GM18870 (cell line): Measurements from ENCODE around the gene FBXO11.
"Not testable (repeated sequence)": the region's sequence is repeated elsewhere in the genome, so short reads cannot be mapped to it uniquely, and the experiment has no call there.

Experiments
- ATAC-seq: cut with Tn5 transposase; IDR thresholded peaks from one replicate; pipeline ENCODE4 v1.9.1; 2021; ENCODE audit warnings: moderate library complexity; ENCODE audit not compliant: unreplicated experiment

Gene FBXO11

DNA sequence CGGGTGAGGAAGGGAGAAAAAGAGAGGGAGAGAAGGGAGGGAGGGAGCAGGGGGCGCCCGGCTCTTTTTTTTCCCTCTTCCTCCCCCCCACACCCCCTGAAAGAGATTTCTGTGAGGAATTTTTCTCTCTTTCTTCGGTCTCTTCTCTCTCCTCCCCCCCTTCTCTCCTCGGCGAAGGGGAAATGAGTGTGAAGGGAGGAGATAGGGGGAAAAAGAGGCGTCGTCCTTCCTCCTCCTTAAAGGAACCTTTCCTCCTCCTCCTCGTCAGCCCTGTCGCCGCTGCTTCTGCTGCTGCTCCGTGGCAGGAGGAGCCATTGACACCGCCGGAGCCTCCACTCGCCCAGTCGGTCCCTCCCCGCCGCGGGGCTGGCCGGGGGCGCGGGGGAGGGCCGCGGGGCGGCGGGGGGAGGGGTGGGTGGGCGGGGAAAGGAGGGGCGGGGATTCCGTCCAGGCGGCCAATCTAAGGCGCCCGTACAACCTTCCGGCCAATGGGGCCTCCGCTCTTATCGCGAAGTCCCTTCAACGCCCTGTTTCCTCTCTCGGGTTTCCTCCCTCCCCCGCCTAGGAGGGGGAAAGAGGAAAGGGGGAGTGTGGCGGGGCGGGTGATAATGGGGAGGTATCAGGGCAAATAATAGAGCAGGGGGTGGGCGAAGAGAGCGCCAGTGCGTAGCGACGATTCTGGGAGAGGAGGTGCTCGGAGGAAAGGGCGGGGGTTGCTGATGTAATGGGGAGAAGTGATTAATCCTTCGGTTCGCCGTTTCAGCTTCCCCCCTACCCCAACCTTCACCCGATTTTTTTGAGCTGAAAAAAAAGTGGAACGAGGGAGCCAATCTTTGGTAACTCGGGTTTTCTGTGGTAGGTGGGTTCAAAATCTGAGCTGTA, at the start of gene FBXO11:
Gene FBXO11 (minus strand): TSS at position 342 of the 882 bp plus-strand sequence. CDS start 778 bp downstream, outside the sequence.
- peak; percentile 90 for ATAC-seq

GRCh38 chr2:47950340-47951301, 44.3 kb upstream of the FBXO11 start:
- ATAC-seq: no peak

DNA sequence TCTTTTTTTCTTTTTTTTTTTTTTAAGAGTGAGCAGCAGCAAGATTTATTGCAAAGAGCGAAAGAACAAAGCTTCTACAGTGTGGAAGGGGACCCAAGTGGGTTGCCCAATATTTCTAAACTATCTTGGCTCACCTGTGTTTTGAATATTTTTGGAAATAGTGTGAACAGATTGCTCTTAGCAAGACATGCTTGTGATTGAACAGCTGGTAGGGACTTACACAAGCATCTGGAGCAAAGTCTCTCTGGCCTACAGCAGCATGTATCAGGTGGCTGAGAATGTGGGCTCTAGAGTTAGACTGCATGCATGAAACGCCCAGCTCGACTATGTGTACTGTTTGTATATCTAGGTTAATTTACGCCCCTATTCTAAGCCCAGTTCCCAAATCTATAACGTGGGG, 40.3 kb upstream of the FBXO11 start:
- no peak for ATAC-seq

DNA sequence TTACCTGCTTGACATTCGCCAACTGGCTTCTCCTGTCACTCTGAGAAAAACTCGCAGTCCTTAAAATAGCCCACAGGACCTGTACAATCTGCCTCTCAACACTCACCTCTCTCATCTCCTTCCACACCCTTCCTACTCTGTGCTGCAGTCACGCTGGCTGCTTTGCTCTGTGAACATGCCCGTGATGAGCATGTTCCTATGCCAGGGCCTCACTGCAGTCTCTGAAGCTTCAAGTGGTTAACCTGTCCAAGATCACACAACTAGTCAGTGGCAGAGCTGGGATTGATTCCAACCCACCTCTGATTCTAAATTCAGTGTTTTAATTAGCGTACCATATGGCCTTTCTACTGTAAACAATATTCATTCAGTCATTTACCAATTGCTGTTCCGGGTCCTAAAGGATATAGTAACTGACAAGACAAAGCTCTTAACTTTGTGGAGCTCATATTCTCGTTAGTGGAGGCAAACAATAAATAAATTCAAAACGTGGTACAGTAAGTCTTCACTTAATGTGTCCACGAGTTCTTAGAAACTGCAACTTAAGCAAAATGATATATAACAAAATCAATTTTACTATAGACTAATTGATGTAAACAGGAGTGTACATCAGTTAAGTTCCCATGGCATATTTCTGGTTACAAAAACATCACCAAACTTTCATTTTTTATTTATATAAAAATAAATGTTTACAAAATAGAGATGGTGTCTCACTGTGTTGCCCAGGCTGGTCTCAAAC, 38.9 kb upstream of the FBXO11 start:
- ATAC-seq: no peak

DNA sequence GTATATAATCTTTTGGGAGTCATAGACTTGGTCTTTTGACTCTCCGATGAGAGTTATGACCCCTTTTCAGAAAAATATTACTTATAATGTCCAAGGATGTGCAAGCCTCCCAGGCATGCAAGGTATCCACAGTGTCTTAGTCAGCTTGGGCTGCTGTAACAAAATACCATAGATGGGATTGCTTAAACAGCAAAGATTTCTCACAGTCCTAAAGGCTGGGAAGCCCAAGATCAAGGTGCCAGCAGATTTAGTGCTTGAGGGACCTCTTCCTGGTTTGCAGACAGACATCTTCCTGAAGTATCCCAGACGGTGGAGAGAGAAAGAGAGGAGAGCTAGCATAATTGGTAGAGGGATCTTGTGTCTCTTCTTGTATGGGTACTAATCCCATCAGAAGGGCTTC, 35.6 kb upstream of the FBXO11 start:
- ATAC-seq: no peak

DNA sequence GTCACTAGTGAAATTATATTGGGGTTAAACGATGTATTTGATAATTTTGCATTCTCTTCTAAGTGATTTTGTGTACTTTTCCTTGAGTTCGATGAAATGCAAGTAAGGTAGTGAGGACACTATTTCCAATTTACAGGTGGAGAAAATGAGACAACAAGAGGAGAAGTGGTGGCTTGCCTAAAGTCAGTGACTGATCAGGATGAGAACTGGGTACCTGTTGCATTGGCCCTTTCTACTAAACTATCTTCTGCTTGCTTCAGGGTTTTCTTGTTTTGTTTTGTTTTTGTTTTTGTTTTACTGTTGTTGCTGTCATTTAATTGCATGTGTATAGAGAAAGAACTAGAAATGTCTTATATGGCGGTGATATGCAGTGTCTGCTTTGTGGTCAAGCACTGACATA, 31.4 kb upstream of the FBXO11 start:
- no peak for ATAC-seq

GRCh38 chr2:47935071-47935470, 28.8 kb upstream of the FBXO11 start:
- ATAC-seq: no peak

GRCh38 chr2:47918043-47918442, 11.7 kb upstream of the FBXO11 start:
- no peak for ATAC-seq

GRCh38 chr2:47917276-47917961, 11.1 kb upstream of the FBXO11 start:
- no peak for ATAC-seq

GRCh38 chr2:47916412-47916811, 10.1 kb upstream of the FBXO11 start:
- ATAC-seq: no peak

DNA sequence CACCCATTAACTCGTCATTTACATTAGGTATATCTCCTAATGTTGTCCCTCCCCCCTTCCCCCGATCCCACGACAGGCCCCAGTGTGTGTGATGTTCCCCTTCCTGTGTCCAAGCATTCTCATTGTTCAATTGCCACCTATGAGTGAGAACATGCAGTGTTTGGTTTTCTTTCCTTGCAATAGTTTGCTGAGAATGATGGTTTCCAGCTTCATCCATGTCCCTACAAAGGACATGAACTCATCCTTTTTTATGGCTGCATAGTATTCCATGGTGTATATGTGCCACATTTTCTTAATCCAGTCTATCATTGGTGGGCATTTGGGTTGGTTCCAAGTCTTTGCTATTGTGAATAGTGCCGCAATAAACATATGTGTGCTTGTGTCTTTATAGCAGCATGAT, 4.4 kb upstream of the FBXO11 start:
- ATAC-seq: not testable (repeated sequence)

- ATAC-seq: no peak
These were observed 2.4 kb upstream of the FBXO11 start for GRCh38 chr2:47908682-47909081.

- no peak for ATAC-seq
These were observed 912 bp upstream of the FBXO11 start for GRCh38 chr2:47907039-47907781.

DNA sequence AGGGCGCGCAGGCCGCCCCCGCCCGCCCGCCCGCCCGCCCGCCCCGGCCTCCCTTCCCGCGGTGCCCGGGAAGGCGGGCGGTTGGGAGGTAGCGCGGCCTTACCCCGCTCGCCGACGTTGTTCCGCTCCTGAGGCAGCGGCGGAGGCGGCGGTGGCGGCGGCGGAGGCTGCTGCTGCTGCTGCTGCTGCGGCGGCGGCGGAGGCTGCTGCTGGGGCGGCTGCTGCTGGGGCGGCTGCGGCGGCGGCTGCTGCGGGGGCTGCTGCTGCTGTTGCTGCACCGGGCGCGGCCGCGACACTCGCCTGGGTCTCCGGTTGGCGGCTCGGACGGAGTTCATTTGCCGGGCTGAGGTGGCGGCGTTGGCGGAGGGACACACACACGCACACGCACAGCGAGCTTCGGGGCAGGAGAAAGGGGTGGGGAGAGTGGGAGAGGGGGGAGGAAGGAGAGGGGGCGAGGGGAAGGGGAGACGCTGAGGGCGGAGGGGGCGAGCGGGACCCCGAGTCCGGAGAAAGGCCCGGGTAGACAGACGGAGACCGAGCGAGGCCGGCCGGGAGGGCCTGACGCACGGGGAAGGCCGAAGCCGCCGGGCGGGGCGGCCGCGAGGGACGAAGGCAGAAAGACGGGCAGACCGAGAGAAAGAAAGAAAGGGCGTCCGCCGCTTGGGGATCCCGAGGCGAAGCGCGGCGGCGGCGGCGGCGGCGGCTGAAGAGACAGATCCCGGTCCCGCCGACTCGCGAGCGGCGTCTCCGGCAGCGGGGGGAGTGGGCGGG, 727 bp downstream of the FBXO11 start:
- ATAC-seq: no peak

GRCh38 chr2:47903781-47904490, 2.4 kb downstream of the FBXO11 start:
- ATAC-seq: no peak

DNA sequence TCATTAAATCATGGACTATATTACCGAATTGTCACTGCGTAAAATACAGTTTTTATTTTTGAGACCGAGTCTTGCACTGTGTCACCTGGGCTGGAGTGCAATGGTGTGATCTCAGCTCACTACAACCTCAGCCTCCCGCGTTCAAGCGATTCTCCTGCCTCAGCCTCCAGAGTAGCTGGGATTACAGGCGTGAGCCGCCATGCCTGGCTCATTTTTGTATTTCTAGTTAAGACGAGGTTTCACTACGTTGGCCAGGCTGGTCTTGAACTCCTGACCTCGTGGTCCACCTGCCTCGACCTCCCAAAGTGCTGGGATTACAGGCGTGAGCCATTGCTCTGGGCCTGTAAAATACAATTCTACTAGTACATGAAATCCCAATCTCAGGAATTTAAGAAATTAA, 4.4 kb downstream of the FBXO11 start:
- not testable (repeated sequence) for ATAC-seq

DNA sequence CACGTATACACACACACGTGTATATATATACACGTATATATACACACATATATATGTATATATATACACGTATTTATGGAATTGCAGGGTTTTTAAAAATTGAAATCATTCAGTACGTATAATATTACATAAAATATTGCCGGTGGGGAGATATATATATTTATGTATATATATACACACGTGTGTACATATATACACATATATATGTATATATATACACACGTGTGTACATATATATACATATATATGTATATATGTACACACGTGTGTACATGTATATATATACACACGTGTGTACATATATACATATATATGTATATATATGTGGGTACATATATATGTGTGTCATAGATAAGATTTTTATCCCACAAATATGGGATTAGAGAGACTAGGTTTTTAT, 5.4 kb downstream of the FBXO11 start:
- ATAC-seq: no peak
